CD4-positive, CD25-positive, alpha-beta regulatory T cell (primary cell): Measurements from ENCODE around the gene LINC00237. TPM values are rescaled to one million over a fixed set of nuclear protein-coding genes. Genes with fewer than 3 reads are reported as not detected.

Source experiments
- ATAC-seq, 2 donors: fragments of 150-1000 bp; cut with Tn5 transposase; one replicate each; pipeline ENCODE4 v1.10.0; 2021; ENCODE audit warnings: low read depth in 2 of 2, moderate number of reproducible peaks in 2 of 2, moderate library complexity in 1 of 2
- DNase-seq, 3 donors: peaks; one replicate each; pipeline versions ENCODE4 v3.0.0 to v3.0.0-alpha.2; 2012 to 2022; ENCODE audit warnings: mixed read lengths in 1 of 3
- H3K27ac ChIP-seq: one replicate; pipeline ENCODE4 v1.7.0; 2013; ENCODE audit warnings: mild to moderate bottlenecking, low read length; ENCODE audit not compliant: insufficient read depth, poor library complexity, severe bottlenecking
- H3K27me3 ChIP-seq: one replicate; pipeline ENCODE4 v1.7.0; 2013; ENCODE audit warnings: low read length; ENCODE audit not compliant: control insufficient read depth, insufficient read depth
- H3K36me3 ChIP-seq: one replicate; pipeline ENCODE4 v1.7.0; 2013; ENCODE audit warnings: mild to moderate bottlenecking, low read length, moderate library complexity; ENCODE audit not compliant: control insufficient read depth, insufficient read depth
- H3K4me1 ChIP-seq: 2 replicates; pipeline ENCODE4 v1.7.0; 2013; ENCODE audit warnings: mild to moderate bottlenecking, low read length; ENCODE audit not compliant: insufficient read depth, control insufficient read depth, poor library complexity, severe bottlenecking
- H3K4me3 ChIP-seq: one replicate; pipeline ENCODE4 v1.7.0; 2013; ENCODE audit warnings: low read depth, mild to moderate bottlenecking, low read length, moderate library complexity
- H3K9me3 ChIP-seq, 2 experiments: 1 replicate in 1 of 2; 2 replicates in 1 of 2; pipeline ENCODE4 v1.7.0; 2013; ENCODE audit warnings: low read length in 2 of 2, mild to moderate bottlenecking in 1 of 2, moderate library complexity in 1 of 2; ENCODE audit not compliant: control insufficient read depth in 2 of 2
- H3K27ac Mint-ChIP-seq, 3 donors: one replicate each; pipeline ENCODE4 v1.8.0; 2020 to 2022; ENCODE audit warnings: mild to moderate bottlenecking in 3 of 3, mixed read lengths in 3 of 3, moderate library complexity in 2 of 3
- H3K27me3 Mint-ChIP-seq: one replicate; pipeline ENCODE4 v1.8.0; 2022; ENCODE audit warnings: mild to moderate bottlenecking, mixed read lengths
- H3K36me3 Mint-ChIP-seq: one replicate; pipeline ENCODE4 v1.8.0; 2020; ENCODE audit warnings: mixed read lengths
- H3K4me1 Mint-ChIP-seq, 4 donors: one replicate each; pipeline ENCODE4 v1.8.0; 2020 to 2022; ENCODE audit warnings: mixed read lengths in 4 of 4, mild to moderate bottlenecking in 1 of 4
- H3K4me3 Mint-ChIP-seq, 4 donors: one replicate each; pipeline ENCODE4 v1.8.0; 2020 to 2022; ENCODE audit warnings: mild to moderate bottlenecking in 4 of 4, mixed read lengths in 4 of 4, moderate library complexity in 3 of 4
- H3K9me3 Mint-ChIP-seq, 7 donors: one replicate each; pipeline ENCODE4 v1.8.0; 2020 to 2022; ENCODE audit warnings: mixed read lengths in 7 of 7, mild to moderate bottlenecking in 3 of 7, moderate library complexity in 2 of 7
- polyA plus RNA-seq, 4 donors: library from polyadenylated mRNA; unstranded; fragments of 300-500 nt; fragmentation: Illumina TruSeq; gene quantifications; one replicate each; pipeline ENCODE4 v1.2.3, GENCODE V29; 2021
- total RNA-seq: library from RNA; stranded (reverse); gene quantifications from one replicate; pipeline ENCODE4 v1.2.3, GENCODE V29; 2022

Gene LINC00237
- total and polyA plus RNA-seq, 5 donors from 2014 or later: 0.30 TPM; not detected in 4

DNA sequence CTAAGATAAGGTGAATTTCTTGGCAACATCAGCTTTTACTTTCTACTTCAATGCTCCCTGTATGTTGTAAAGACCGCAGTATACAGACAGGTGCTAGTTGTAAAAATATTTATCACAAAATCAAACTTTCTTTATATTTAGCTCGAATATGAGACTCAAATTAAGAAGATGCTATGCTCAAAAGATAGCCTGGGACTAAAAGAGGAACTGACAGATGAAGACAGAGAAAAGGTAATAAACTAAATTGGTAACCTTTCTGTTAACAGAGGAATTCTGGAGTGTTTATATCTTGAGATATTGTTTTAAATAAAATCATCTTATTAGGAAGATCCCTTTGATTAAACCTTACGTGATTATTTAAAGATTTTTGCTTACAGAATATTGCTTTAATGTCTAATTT lies 39.3 kb upstream of the LINC00237 start:
- no peak overlapping the region for H3K27ac ChIP-seq
- peaks cover 0 to 5% (median 0%) of the 10 kb centered on the region in 4 donors for H3K4me1 Mint-ChIP-seq
- H3K36me3 ChIP-seq: peaks cover 17% of the 10 kb centered on the region
- no peak overlapping the region for H3K27ac Mint-ChIP-seq
- H3K4me3 Mint-ChIP-seq: no peak overlapping the region
- H3K27me3 Mint-ChIP-seq: no peaks in the 10 kb centered on the region
- no peak for ATAC-seq
- no peaks in the 10 kb centered on the region for H3K4me1 ChIP-seq
- no peaks in the 10 kb centered on the region for H3K9me3 Mint-ChIP-seq
- no peaks in the 10 kb centered on the region for H3K27me3 ChIP-seq
- no peaks in the 10 kb centered on the region for H3K9me3 ChIP-seq
- H3K4me3 ChIP-seq: no peak overlapping the region
- DNase-seq: no peak
- H3K36me3 Mint-ChIP-seq: peaks cover 45% of the 10 kb centered on the region

GRCh38 chr20:21143194-21143890 lies 37.2 kb upstream of the LINC00237 start:
- ATAC-seq (no peak), DNase-seq (no peak)
- Histone ChIP-seq H3K36me3 (peaks cover 24% of the 10 kb centered on the region), H3K27ac (no peak overlapping the region), H3K9me3 (no peaks in the 10 kb centered on the region), H3K4me3 (no peak overlapping the region), H3K4me1 (no peaks in the 10 kb centered on the region), H3K27me3 (no peaks in the 10 kb centered on the region)
- Mint-ChIP-seq H3K36me3 (peaks cover 38% of the 10 kb centered on the region), H3K27ac (no peak overlapping the region), H3K27me3 (no peaks in the 10 kb centered on the region), H3K9me3 (no peaks in the 10 kb centered on the region), H3K4me1 (peaks cover 0 to 5% (median 0%) of the 10 kb centered on the region in 4 donors), H3K4me3 (no peak overlapping the region)

DNA sequence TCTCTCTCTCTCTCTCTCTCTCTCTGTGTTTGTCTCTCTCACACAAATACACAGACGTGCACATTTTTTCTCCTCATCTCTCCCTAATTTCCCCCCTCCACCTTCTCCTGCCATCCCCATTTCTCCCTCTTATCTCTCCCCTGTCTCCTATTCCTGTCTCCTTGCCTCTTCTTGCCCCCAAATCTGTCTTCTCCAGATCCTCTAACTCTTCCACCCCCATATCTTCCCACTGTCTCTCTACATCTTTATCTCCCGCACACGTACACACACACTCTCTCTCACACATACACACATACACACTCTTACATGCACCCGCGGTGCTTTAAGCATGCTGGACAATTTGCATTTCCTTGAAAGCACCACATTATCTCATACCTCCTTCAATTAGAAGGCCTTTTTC lies 35.7 kb upstream of the LINC00237 start:
- H3K36me3 Mint-ChIP-seq: peaks cover 40% of the 10 kb centered on the region
- DNase-seq: no peak
- no peaks in the 10 kb centered on the region for H3K27me3 ChIP-seq
- no peak overlapping the region for H3K4me3 Mint-ChIP-seq
- H3K27ac ChIP-seq: no peak overlapping the region
- no peak for ATAC-seq
- peaks cover 35% of the 10 kb centered on the region for H3K36me3 ChIP-seq
- H3K27me3 Mint-ChIP-seq: no peaks in the 10 kb centered on the region
- H3K9me3 Mint-ChIP-seq: no peaks in the 10 kb centered on the region
- no peaks in the 10 kb centered on the region for H3K4me1 Mint-ChIP-seq
- no peaks in the 10 kb centered on the region for H3K4me1 ChIP-seq
- H3K4me3 ChIP-seq: no peak overlapping the region
- no peaks in the 10 kb centered on the region for H3K9me3 ChIP-seq
- no peak overlapping the region for H3K27ac Mint-ChIP-seq

DNA sequence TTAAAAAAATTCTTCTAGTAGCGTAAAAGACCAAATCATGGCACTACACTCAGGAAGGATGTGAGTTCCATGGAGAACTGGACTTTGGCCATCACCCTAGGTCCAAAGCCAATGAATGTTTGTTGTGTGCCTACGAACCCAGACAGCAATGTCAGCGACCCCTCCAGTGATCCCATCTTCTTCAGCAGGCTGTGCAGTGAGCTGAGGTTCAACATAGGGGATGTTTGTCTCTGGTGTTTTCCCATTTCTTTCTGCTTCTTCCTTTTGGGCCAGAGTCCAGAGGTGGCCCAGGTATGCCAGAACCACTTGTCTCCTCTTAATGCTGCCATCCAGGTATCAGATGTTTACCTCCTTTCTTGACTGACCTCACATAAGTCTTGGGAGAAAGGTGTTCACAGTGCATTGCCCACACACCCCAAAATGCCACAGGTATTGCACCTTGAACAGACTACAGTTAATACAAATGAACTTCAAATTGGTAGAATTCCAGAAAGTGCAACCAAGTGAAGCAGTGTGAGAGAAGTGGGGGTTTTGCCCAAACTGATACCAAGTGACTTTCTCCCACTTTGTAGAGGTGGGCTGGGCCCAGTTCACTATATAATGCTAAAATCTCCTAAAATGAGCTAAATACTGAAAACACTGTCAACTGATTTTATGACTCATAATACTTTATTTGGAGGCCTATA lies 33.9 kb upstream of the LINC00237 start:
- Histone ChIP-seq H3K4me3 (no peak overlapping the region), H3K36me3 (peaks cover 41% of the 10 kb centered on the region), H3K27me3 (no peaks in the 10 kb centered on the region), H3K4me1 (no peaks in the 10 kb centered on the region), H3K27ac (no peak overlapping the region), H3K9me3 (no peaks in the 10 kb centered on the region)
- ATAC-seq (no peak), DNase-seq (no peak)
- Mint-ChIP-seq H3K9me3 (no peaks in the 10 kb centered on the region), H3K27ac (no peak overlapping the region), H3K4me3 (no peak overlapping the region), H3K27me3 (no peaks in the 10 kb centered on the region), H3K36me3 (peaks cover 51% of the 10 kb centered on the region), H3K4me1 (peaks cover 0 to 3% (median 0%) of the 10 kb centered on the region in 4 donors)

GRCh38 chr20:21137078-21137477 lies 30.9 kb upstream of the LINC00237 start:
- Mint-ChIP-seq H3K36me3 (peaks cover 59% of the 10 kb centered on the region), H3K27me3 (no peaks in the 10 kb centered on the region), H3K4me1 (peaks cover 0 to 5% (median 2%) of the 10 kb centered on the region in 4 donors), H3K9me3 (no peaks in the 10 kb centered on the region), H3K27ac (no peak overlapping the region), H3K4me3 (no peak overlapping the region)
- Histone ChIP-seq H3K4me3 (no peak overlapping the region), H3K36me3 (peaks cover 56% of the 10 kb centered on the region), H3K4me1 (no peaks in the 10 kb centered on the region), H3K27me3 (no peaks in the 10 kb centered on the region), H3K9me3 (no peaks in the 10 kb centered on the region), H3K27ac (no peak overlapping the region)
- no peak for DNase-seq
- no peak for ATAC-seq

DNA sequence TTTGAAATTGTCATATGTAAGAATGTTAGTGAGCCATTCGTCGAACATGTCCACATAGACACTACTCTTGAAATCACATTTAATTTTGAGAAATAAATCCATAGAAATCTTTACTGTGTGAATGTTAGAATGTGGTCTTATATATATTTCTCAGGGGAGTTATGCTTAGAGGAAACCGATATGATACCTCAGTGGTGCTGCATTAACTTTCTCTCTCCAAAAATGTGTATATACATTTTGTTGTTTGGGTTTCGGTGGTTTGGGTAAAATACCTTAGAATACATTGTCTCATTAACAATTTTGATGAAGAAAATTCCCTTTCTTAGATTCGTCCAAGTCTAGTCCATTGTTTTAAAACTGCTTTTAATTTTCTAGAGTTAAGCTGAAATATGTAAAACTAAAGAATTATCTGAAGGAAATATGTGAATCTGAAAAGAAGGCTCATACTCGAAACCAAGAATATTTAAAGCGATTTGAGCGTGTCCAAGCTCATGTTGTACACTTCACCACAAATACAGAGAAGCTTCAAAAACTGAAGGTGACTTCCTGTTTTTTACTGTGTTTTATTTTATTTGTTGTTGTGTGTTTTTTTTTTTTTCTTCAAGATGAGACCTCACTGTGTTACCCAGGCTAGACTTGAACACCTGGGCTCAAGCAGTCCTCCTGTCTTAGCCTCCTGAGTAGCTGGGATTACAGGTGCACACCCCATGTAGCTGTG lies 30.0 kb upstream of the LINC00237 start:
- no peaks in the 10 kb centered on the region for H3K9me3 Mint-ChIP-seq
- Histone ChIP-seq H3K9me3 (no peaks in the 10 kb centered on the region), H3K36me3 (peaks cover 59% of the 10 kb centered on the region), H3K4me3 (no peak overlapping the region), H3K27ac (no peak overlapping the region), H3K27me3 (no peaks in the 10 kb centered on the region), H3K4me1 (no peaks in the 10 kb centered on the region)
- DNase-seq: no peak
- no peaks in the 10 kb centered on the region for H3K27me3 Mint-ChIP-seq
- H3K27ac Mint-ChIP-seq: peak overlapping the region in 1 of 3 donors; percentile 68
- peaks cover 0 to 8% (median 3%) of the 10 kb centered on the region in 4 donors for H3K4me1 Mint-ChIP-seq
- peaks cover 63% of the 10 kb centered on the region for H3K36me3 Mint-ChIP-seq
- no peak for ATAC-seq
- no peak overlapping the region for H3K4me3 Mint-ChIP-seq

DNA sequence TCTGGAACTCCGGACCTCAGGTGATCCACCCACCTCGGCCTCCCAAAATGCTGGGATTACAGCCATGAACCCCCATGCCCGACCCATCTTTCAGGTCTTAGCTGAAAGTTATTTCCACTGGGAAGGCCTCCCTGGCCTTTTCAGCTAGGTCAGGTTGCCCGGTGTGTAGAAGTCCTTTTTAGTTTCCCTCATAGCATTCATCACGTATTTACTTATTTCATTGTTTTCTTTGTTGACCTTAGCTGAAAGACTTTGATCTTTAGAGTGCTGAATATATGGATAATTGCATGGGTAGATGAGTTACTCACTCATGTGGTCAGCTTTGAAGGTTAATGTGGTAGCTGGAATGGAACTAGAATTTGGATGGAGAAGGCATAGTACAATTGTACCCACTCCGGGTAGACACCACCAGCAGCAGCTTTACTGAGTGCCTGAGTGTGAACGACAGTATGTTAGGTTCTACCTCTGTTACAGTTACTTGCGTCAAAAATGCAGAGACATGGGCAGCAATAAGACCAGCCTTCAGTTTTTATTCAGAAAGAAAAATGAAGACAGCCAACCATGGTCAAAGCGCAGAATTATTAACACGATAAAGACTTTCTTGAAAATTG lies 28.8 kb upstream of the LINC00237 start:
- ATAC-seq (no peak), DNase-seq (no peak)
- no peaks in the 10 kb centered on the region for H3K27me3 Mint-ChIP-seq
- H3K27ac Mint-ChIP-seq: no peak overlapping the region
- Histone ChIP-seq H3K27ac (no peak overlapping the region), H3K9me3 (no peaks in the 10 kb centered on the region), H3K36me3 (peaks cover 54% of the 10 kb centered on the region), H3K4me3 (no peak overlapping the region), H3K27me3 (no peaks in the 10 kb centered on the region), H3K4me1 (no peaks in the 10 kb centered on the region)
- peaks cover 0 to 12% (median 3%) of the 10 kb centered on the region in 4 donors for H3K4me1 Mint-ChIP-seq
- no peaks in the 10 kb centered on the region for H3K9me3 Mint-ChIP-seq
- peaks cover 64% of the 10 kb centered on the region for H3K36me3 Mint-ChIP-seq
- no peak overlapping the region for H3K4me3 Mint-ChIP-seq
